A673 (cell line): Measurements from ENCODE around the gene FRMD3. TPM values are rescaled to one million over a fixed set of nuclear protein-coding genes. Genes with fewer than 3 reads are reported as not detected.
A peak's percentile ranks its signal among the peaks of the same experiment; 100 is the strongest.

Experiments used
- BruUV-seq: library from RNA; stranded (reverse); fragments of 400-500 nt; replicated peaks from 2 replicates; lab custom pipeline; 2021; lab: Mats Ljungman, UMichigan
- CTCF ChIA-PET: fragments of 300-600 bp; sonication (Branson Sonifier 250); formaldehyde crosslinking; loops from one replicate; lab custom pipeline; 2022; ENCODE audit warnings: antibody characterized with exemption; lab: Charles Lee
- POLR2A ChIA-PET: fragments of 300-600 bp; sonication (Branson Sonifier 250); formaldehyde crosslinking; loops from one replicate; lab custom pipeline; 2022; ENCODE audit warnings: antibody characterized with exemption; ENCODE audit not compliant: low non-redundant PET; lab: Charles Lee
- DNase-seq: peaks from one replicate; pipeline ENCODE4 v3.0.0-alpha.2; 2015; ENCODE audit warnings: low spot score
- H3K27ac ChIP-seq: fragments of 200-600 bp; sonication (generic); 2 replicates; pipeline ENCODE4 v1.5.1; 2016; ENCODE audit warnings: mixed run types, low read depth, mild to moderate bottlenecking, mixed read lengths, antibody characterized with exemption, low read length; ENCODE audit not compliant: poor library complexity, severe bottlenecking
- H3K27me3 ChIP-seq: fragments of 200-600 bp; sonication (generic); replicated peaks from 2 replicates; pipeline ENCODE4 v1.6.1; 2017; ENCODE audit warnings: mixed run types, low read depth, mild to moderate bottlenecking, mixed read lengths, antibody characterized with exemption, low read length; ENCODE audit not compliant: insufficient read depth, poor library complexity
- H3K36me3 ChIP-seq: fragments of 200-600 bp; sonication (generic); 2 replicates; pipeline ENCODE4 v1.6.1; 2016; ENCODE audit warnings: mixed run types, mild to moderate bottlenecking, mixed read lengths, antibody characterized with exemption, low read length; ENCODE audit not compliant: insufficient read depth, poor library complexity, severe bottlenecking
- H3K4me1 ChIP-seq: fragments of 200-600 bp; sonication (generic); 2 replicates; pipeline ENCODE4 v1.6.1; 2017; ENCODE audit warnings: mixed run types, mild to moderate bottlenecking, mixed read lengths, antibody characterized with exemption, low read length; ENCODE audit not compliant: insufficient read depth, poor library complexity, severe bottlenecking
- H3K4me3 ChIP-seq: fragments of 200-600 bp; sonication (generic); 2 replicates; pipeline ENCODE4 v1.5.1; 2016; ENCODE audit warnings: low read depth, mixed run types, mild to moderate bottlenecking, mixed read lengths, low read length; ENCODE audit not compliant: poor library complexity, severe bottlenecking
- H3K9me3 ChIP-seq: fragments of 200-600 bp; sonication (generic); 2 replicates; pipeline ENCODE4 v1.6.1; 2016; ENCODE audit warnings: mixed run types, low read depth, mild to moderate bottlenecking, mixed read lengths, antibody characterized with exemption, low read length; ENCODE audit not compliant: poor library complexity, severe bottlenecking
- CTCF ChIP-seq: fragments of 300-800, 200-600 bp; sonication (generic); conservative IDR thresholded peaks from 2 replicates; pipeline ENCODE4 v1.5.1; 2017; ENCODE audit warnings: low read depth, mild to moderate bottlenecking, antibody characterized with exemption, low read length, moderate library complexity, mixed read lengths
- EZH2 ChIP-seq: fragments of 200-600 bp; sonication (generic); IDR thresholded peaks from 2 replicates; pipeline ENCODE4 v1.6.1; 2017; ENCODE audit warnings: borderline replicate concordance, low read depth, mild to moderate bottlenecking, mixed read lengths, antibody characterized with exemption, low read length; ENCODE audit not compliant: poor library complexity, severe bottlenecking
- intact Hi-C: fragments of 100-400 bp; cut with micrococcal nuclease; formaldehyde crosslinking; loops from one replicate; pipeline ENCODE4 v1.10.0; 2022; ENCODE audit not compliant: unreplicated experiment
- total RNA-seq: library from RNA; stranded (reverse); gene quantifications from 2 replicates; pipeline ENCODE4 v1.2.3, GENCODE V29; 2021

FRMD3 gene
- total RNA-seq, 1 experiment from 2014 or later = 1.0 TPM

- ChIA-PET CTCF (no interaction called here), POLR2A (no interaction called here)
- TF ChIP-seq EZH2 = no peak
- TF ChIP-seq CTCF = no peak
- intact Hi-C loops = no loop called here
- no peak overlapping the region for H3K27ac ChIP-seq
- no peaks in the 10 kb centered on the region for H3K4me1 ChIP-seq
- H3K27me3 ChIP-seq = no peaks in the 10 kb centered on the region
- peak; percentile 7 for DNase-seq
- H3K9me3 ChIP-seq = no peaks in the 10 kb centered on the region
- H3K36me3 ChIP-seq = no peaks in the 10 kb centered on the region
- no TSS peak for BruUV-seq
- no peak overlapping the region for H3K4me3 ChIP-seq
Measured at GRCh38 chr9:83432104-83432627, 106.0 kb downstream of the FRMD3 start.

GRCh38 chr9:83431101-83432060, 106.8 kb downstream of the FRMD3 start:
- H3K9me3 ChIP-seq = no peaks in the 10 kb centered on the region
- ChIA-PET CTCF (no interaction called here), POLR2A (no interaction called here)
- DNase-seq = no peak
- BruUV-seq = no TSS peak
- H3K4me1 ChIP-seq = no peaks in the 10 kb centered on the region
- H3K27ac ChIP-seq = no peak overlapping the region
- H3K4me3 ChIP-seq = no peak overlapping the region
- no peak for TF ChIP-seq EZH2
- no peak for TF ChIP-seq CTCF
- H3K36me3 ChIP-seq = no peaks in the 10 kb centered on the region
- intact Hi-C loops = no loop called here
- H3K27me3 ChIP-seq = no peaks in the 10 kb centered on the region

GRCh38 chr9:83430681-83431080, 107.5 kb downstream of the FRMD3 start:
- H3K27me3 ChIP-seq = no peaks in the 10 kb centered on the region
- ChIA-PET POLR2A (no interaction called here), CTCF (no interaction called here)
- no peaks in the 10 kb centered on the region for H3K9me3 ChIP-seq
- TF ChIP-seq EZH2 (no peak), CTCF (no peak)
- H3K4me1 ChIP-seq = no peaks in the 10 kb centered on the region
- DNase-seq = no peak
- no peak overlapping the region for H3K27ac ChIP-seq
- no peak overlapping the region for H3K4me3 ChIP-seq
- no TSS peak for BruUV-seq
- H3K36me3 ChIP-seq = no peaks in the 10 kb centered on the region
- intact Hi-C loops = no loop called here
